Measurements from ENCODE around the gene CHD8. TPM values are rescaled to one million over a fixed set of nuclear protein-coding genes. Genes with fewer than 3 reads are reported as not detected.

The CHD8 gene
- total RNA-seq, 2 donors from 2014 or later: 50.5 to 77.2 TPM

- no peak overlapping the region for H3K27ac ChIP-seq
- no peak overlapping the region for H3K4me3 ChIP-seq
- no peaks in the 10 kb centered on the region for H3K27me3 ChIP-seq (replicated peaks; ENCODE audit: insufficient read depth)
- H3K4me1 ChIP-seq (ENCODE audit: control insufficient read depth in 1 of 2, low read depth in 2 of 2): no peaks in the 10 kb centered on the region
- no peak for TF ChIP-seq CTCF (IDR thresholded peaks at IDR 0.05)
- no peak for ATAC-seq (ENCODE audit: insufficient number of reproducible peaks, low FRiP score, low read depth)
- no peak for DNase-seq (ENCODE audit: low spot score)
- no peaks in the 10 kb centered on the region for H3K9me3 ChIP-seq
- H3K36me3 ChIP-seq: peaks cover 74% of the 10 kb centered on the region
These were observed 85.8 kb downstream of the CHD8 start for GRCh38 chr14:21369949-21370679.

DNA sequence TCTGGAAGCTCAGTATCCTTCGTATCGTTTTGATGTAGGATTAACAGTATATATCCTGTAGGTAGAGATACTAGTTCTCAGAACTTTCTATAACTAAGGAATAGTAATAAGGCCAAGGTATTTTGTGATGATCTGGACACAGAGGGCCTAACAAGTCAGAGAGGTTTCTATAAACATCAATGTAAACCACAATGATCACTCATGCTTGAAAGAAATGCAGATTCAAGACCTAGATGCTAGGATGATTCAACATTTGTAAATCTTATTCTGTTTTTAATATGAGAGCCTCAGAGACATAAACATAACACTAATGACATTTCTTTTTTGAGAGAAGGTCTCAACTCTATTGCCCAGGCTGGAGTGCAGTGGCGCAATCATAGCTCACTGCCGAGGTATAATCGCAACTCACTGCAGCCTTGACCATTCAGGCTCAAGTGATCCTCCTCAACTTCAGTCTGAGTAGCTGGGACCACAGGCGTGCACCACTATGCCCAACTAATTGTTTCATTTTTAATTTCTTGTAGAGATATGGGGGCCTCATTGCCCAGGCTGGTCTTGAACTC lies 88.3 kb downstream of the CHD8 start:
- DNase-seq (ENCODE audit: low spot score) (no peak), ATAC-seq (ENCODE audit: insufficient number of reproducible peaks, low FRiP score, low read depth) (no peak)
- Histone ChIP-seq H3K4me3 (no peak overlapping the region), H3K9me3 (no peaks in the 10 kb centered on the region), H3K27ac (no peak overlapping the region), H3K36me3 (peaks cover 94% of the 10 kb centered on the region), H3K27me3 (replicated peaks; ENCODE audit: insufficient read depth) (no peaks in the 10 kb centered on the region), H3K4me1 (ENCODE audit: control insufficient read depth in 1 of 2, low read depth in 2 of 2) (no peaks in the 10 kb centered on the region)
- TF ChIP-seq CTCF (IDR thresholded peaks at IDR 0.05): no peak

- no peak overlapping the region for H3K4me3 ChIP-seq
- TF ChIP-seq CTCF (IDR thresholded peaks at IDR 0.05): no peak
- H3K9me3 ChIP-seq: no peaks in the 10 kb centered on the region
- DNase-seq (ENCODE audit: low spot score) (no peak), ATAC-seq (ENCODE audit: insufficient number of reproducible peaks, low FRiP score, low read depth) (no peak)
- H3K27me3 ChIP-seq (replicated peaks; ENCODE audit: insufficient read depth): no peaks in the 10 kb centered on the region
- H3K36me3 ChIP-seq: peaks cover 82% of the 10 kb centered on the region
- no peak overlapping the region for H3K27ac ChIP-seq
- no peaks in the 10 kb centered on the region for H3K4me1 ChIP-seq (ENCODE audit: control insufficient read depth in 1 of 2, low read depth in 2 of 2)
These were observed 99.4 kb downstream of the CHD8 start for GRCh38 chr14:21356511-21356910.

GRCh38 chr14:21352587-21352986 lies 103.3 kb downstream of the CHD8 start:
- Histone ChIP-seq H3K36me3 (peaks cover 47% of the 10 kb centered on the region), H3K27ac (no peak overlapping the region), H3K27me3 (replicated peaks; ENCODE audit: insufficient read depth) (no peaks in the 10 kb centered on the region), H3K4me3 (no peak overlapping the region), H3K4me1 (ENCODE audit: control insufficient read depth in 1 of 2, low read depth in 2 of 2) (no peaks in the 10 kb centered on the region), H3K9me3 (no peaks in the 10 kb centered on the region)
- DNase-seq (ENCODE audit: low spot score) (no peak), ATAC-seq (ENCODE audit: insufficient number of reproducible peaks, low FRiP score, low read depth) (no peak)
- no peak for TF ChIP-seq CTCF (IDR thresholded peaks at IDR 0.05)

DNA sequence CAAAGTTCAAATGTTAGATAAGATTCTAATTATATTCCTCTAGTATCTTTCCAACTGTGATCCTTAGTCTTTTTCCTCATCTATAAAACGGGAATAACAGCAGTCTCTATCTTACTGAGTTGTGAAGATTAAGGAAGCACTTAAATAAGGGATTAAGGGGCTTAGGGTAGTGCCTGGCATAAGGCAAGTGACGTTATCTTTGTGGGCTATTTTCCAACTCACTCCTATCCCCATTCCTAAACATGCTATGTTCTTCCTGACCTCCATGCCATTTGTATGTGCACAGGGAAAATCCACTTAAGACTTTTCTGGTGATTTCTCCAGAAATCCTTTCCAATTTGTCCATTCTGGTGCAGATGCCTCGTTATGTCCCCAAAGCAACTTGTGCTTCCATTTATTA lies 105.4 kb downstream of the CHD8 start:
- Histone ChIP-seq H3K9me3 (no peaks in the 10 kb centered on the region), H3K27ac (no peak overlapping the region), H3K4me3 (no peak overlapping the region), H3K27me3 (replicated peaks; ENCODE audit: insufficient read depth) (no peaks in the 10 kb centered on the region), H3K36me3 (peaks cover 31% of the 10 kb centered on the region), H3K4me1 (ENCODE audit: control insufficient read depth in 1 of 2, low read depth in 2 of 2) (no peaks in the 10 kb centered on the region)
- no peak for DNase-seq (ENCODE audit: low spot score)
- no peak for ATAC-seq (ENCODE audit: insufficient number of reproducible peaks, low FRiP score, low read depth)
- TF ChIP-seq CTCF (IDR thresholded peaks at IDR 0.05): no peak

Data from thoracic aorta (tissue), 2 donors.